ENCODE results near the gene EME1. TPM values are rescaled to one million over a fixed set of nuclear protein-coding genes. Genes with fewer than 3 reads are reported as not detected.

Gene EME1
- total RNA-seq, 2 experiments from 2014 or later, result 0.36 to 0.92 TPM

DNA sequence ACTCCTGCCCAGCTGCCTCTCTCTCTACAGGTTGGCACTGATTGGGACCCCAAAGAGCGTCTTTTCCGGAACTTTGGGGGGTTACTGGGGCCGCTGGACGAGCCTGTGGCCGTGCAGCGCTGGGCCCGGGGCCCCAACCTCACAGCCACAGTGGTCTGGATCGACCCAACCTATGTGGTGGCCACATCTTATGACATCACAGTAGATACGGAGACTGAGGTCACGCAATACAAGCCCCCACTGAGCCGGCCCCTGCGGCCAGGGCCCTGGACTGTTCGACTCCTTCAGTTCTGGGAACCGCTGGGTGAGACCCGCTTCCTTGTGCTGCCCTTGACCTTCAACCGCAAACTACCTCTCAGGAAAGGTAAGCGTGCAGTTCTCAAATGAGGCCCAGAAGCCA lies 14.9 kb upstream of the EME1 start:
- H3K4me1 ChIP-seq (ENCODE audit: insufficient read depth, low read length), result peaks cover 11% of the 10 kb centered on the region
- DNase-seq, result no peak
- POLR2A ChIA-PET, result no interaction called here
- H3K36me3 ChIP-seq (ENCODE audit: insufficient read depth, low read length), result peaks cover 61% of the 10 kb centered on the region
- CTCF ChIA-PET, result interaction anchor here (0.6 kb wide), 1 partner anchor 1219 kb away, joined by 3 read pairs; no protein-coding TSS in a partner anchor
- Mint-ChIP-seq H3K36me3 (ENCODE audit: low read depth) (peaks cover 59% of the 10 kb centered on the region), H3K9me3 (no peaks in the 10 kb centered on the region), H3K27ac (no peak overlapping the region), H3K27me3 (no peaks in the 10 kb centered on the region), H3K4me1 (ENCODE audit: low read depth) (peaks cover 9% of the 10 kb centered on the region), H3K4me3 (no peak overlapping the region)
- intact Hi-C loops (cut with DNase I, micrococcal nuclease), result no loop called here
- H3K4me3 ChIP-seq (ENCODE audit: low read length), result no peak overlapping the region
- ATAC-seq (ENCODE audit: poor library complexity), result no peak
- no peaks in the 10 kb centered on the region for H3K9me3 ChIP-seq (ENCODE audit: control insufficient read depth in 1 of 2, insufficient read depth in 1 of 2, low read length in 2 of 2)
- TF ChIP-seq, protein P1, sequence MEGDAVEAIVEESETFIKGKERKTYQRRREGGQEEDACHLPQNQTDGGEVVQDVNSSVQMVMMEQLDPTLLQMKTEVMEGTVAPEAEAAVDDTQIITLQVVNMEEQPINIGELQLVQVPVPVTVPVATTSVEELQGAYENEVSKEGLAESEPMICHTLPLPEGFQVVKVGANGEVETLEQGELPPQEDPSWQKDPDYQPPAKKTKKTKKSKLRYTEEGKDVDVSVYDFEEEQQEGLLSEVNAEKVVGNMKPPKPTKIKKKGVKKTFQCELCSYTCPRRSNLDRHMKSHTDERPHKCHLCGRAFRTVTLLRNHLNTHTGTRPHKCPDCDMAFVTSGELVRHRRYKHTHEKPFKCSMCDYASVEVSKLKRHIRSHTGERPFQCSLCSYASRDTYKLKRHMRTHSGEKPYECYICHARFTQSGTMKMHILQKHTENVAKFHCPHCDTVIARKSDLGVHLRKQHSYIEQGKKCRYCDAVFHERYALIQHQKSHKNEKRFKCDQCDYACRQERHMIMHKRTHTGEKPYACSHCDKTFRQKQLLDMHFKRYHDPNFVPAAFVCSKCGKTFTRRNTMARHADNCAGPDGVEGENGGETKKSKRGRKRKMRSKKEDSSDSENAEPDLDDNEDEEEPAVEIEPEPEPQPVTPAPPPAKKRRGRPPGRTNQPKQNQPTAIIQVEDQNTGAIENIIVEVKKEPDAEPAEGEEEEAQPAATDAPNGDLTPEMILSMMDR (IDR thresholded peaks at IDR 0.05), result no peak
- no peaks in the 10 kb centered on the region for H3K27me3 ChIP-seq (ENCODE audit: control insufficient read depth in 1 of 2, insufficient read depth in 2 of 2, low read length in 2 of 2)
- no peak overlapping the region for H3K27ac ChIP-seq (ENCODE audit: low read depth in 1 of 2, low read length in 2 of 2)

DNA sequence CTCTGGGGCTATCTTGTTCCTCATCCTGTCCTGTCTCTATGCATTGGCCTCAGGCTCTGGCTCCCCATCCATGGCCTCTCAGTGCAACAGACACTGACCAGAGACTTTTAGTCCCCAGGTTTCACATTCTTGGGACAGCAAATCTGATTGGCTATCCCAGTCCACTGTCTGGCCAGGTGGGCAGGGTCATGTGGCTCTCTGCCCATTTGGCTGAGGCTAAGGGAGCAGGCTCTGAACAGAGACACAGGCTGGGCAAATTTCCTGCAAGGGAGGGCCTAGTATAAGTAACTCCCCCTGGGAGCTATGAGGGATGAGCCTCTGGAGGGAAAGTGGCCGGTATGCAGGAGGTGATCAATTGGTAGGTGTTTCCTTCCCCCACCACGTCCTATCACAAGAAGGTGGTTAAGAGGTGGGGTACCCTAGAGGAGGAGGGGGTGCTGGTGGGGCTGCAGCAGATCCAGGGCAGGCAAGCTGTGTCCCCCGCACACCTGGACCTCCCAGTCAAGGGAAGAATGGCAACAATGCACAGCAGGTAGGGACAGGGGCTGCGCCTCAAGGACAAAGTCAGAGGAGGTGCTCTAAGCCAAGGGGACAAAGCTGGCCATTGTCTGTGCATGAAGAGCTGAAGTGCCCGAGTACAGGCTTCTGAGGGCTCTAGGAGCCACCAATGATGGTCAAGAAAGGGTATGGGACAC lies 13.9 kb upstream of the EME1 start:
- Mint-ChIP-seq H3K27me3 (no peaks in the 10 kb centered on the region), H3K4me3 (no peak overlapping the region), H3K36me3 (ENCODE audit: low read depth) (peaks cover 52% of the 10 kb centered on the region), H3K27ac (no peak overlapping the region), H3K9me3 (no peaks in the 10 kb centered on the region), H3K4me1 (ENCODE audit: low read depth) (peaks cover 9% of the 10 kb centered on the region)
- Histone ChIP-seq H3K4me3 (ENCODE audit: low read length) (no peak overlapping the region), H3K27me3 (ENCODE audit: control insufficient read depth in 1 of 2, insufficient read depth in 2 of 2, low read length in 2 of 2) (no peaks in the 10 kb centered on the region), H3K36me3 (ENCODE audit: insufficient read depth, low read length) (peaks cover 58% of the 10 kb centered on the region), H3K27ac (ENCODE audit: low read depth in 1 of 2, low read length in 2 of 2) (no peak overlapping the region), H3K4me1 (ENCODE audit: insufficient read depth, low read length) (peaks cover 11% of the 10 kb centered on the region), H3K9me3 (ENCODE audit: control insufficient read depth in 1 of 2, insufficient read depth in 1 of 2, low read length in 2 of 2) (no peaks in the 10 kb centered on the region)
- ATAC-seq (ENCODE audit: poor library complexity) (no peak), DNase-seq (no peak)
- POLR2A ChIA-PET, result no interaction called here
- TF ChIP-seq, protein P1 (IDR thresholded peaks at IDR 0.05), result no peak
- CTCF ChIA-PET, result interaction anchor here (0.6 to 1.3 kb wide), 2 partner anchors 120 to 1220 kb away, joined by 3 read pairs; no protein-coding TSS in a partner anchor
- intact Hi-C loops (cut with DNase I, micrococcal nuclease), result no loop called here

GRCh38 chr17:50359998-50360461 lies 13.0 kb upstream of the EME1 start:
- Mint-ChIP-seq H3K4me3 (no peak overlapping the region), H3K4me1 (ENCODE audit: low read depth) (peaks cover 9% of the 10 kb centered on the region), H3K27me3 (no peaks in the 10 kb centered on the region), H3K36me3 (ENCODE audit: low read depth) (peaks cover 44% of the 10 kb centered on the region), H3K9me3 (no peaks in the 10 kb centered on the region), H3K27ac (no peak overlapping the region)
- Histone ChIP-seq H3K4me3 (ENCODE audit: low read length) (no peak overlapping the region), H3K4me1 (ENCODE audit: insufficient read depth, low read length) (peaks cover 11% of the 10 kb centered on the region), H3K27me3 (ENCODE audit: control insufficient read depth in 1 of 2, insufficient read depth in 2 of 2, low read length in 2 of 2) (no peaks in the 10 kb centered on the region), H3K9me3 (ENCODE audit: control insufficient read depth in 1 of 2, insufficient read depth in 1 of 2, low read length in 2 of 2) (no peaks in the 10 kb centered on the region), H3K27ac (ENCODE audit: low read depth in 1 of 2, low read length in 2 of 2) (no peak overlapping the region), H3K36me3 (ENCODE audit: insufficient read depth, low read length) (peaks cover 56% of the 10 kb centered on the region)
- DNase-seq (no peak), ATAC-seq (ENCODE audit: poor library complexity) (no peak)
- intact Hi-C loops (cut with DNase I, micrococcal nuclease), result loop anchor here in 1 of 2 experiments (5.0 kb wide), 1 partner anchor 37 kb away; the partner anchor contains the start of gene LRRC59
- TF ChIP-seq, protein P1 (IDR thresholded peaks at IDR 0.05), result no peak
- CTCF ChIA-PET, result interaction anchor here (1.3 kb wide), 1 partner anchor 119 kb away, joined by 3 read pairs; no protein-coding TSS in a partner anchor
- POLR2A ChIA-PET, result no interaction called here

All from CD4-positive, alpha-beta T cell (primary cell).